ENCODE measurements around the gene BPGM. TPM values are rescaled to one million over a fixed set of nuclear protein-coding genes. Genes with fewer than 3 reads are reported as not detected.

The BPGM gene
- total RNA-seq, 2 experiments from 2014 or later: 16.3 to 17.4 TPM

GRCh38 chr7:134726581-134726980 lies 79.9 kb downstream of the BPGM start:
- DNase-seq: no peak
- H3K27ac Mint-ChIP-seq: no peak overlapping the region
- no peak overlapping the region for H3K4me3 Mint-ChIP-seq
- H3K9me3 Mint-ChIP-seq: peaks cover 5% of the 10 kb centered on the region
- H3K36me3 Mint-ChIP-seq: no peaks in the 10 kb centered on the region
- H3K4me1 Mint-ChIP-seq: peaks cover under 1% of the 10 kb centered on the region
- H3K27me3 Mint-ChIP-seq: no peaks in the 10 kb centered on the region

GRCh38 chr7:134727711-134728110 lies 81.1 kb downstream of the BPGM start:
- no peak overlapping the region for H3K4me3 Mint-ChIP-seq
- peaks cover 5% of the 10 kb centered on the region for H3K9me3 Mint-ChIP-seq
- peaks cover 5% of the 10 kb centered on the region for H3K4me1 Mint-ChIP-seq
- no peaks in the 10 kb centered on the region for H3K27me3 Mint-ChIP-seq
- H3K36me3 Mint-ChIP-seq: no peaks in the 10 kb centered on the region
- H3K27ac Mint-ChIP-seq: no peak overlapping the region
- no peak for DNase-seq

Other genes starting within 250 kb of the BPGM start
- 100 to 1,000 TPM; 116 TPM for gene AKR1B1, start 187.8 kb upstream of the BPGM start, total RNA-seq
- gene AKR1B10, start 119.3 kb upstream of the BPGM start, total RNA-seq: not detected
- not detected for gene AKR1B15, start 97.7 kb upstream of the BPGM start, total RNA-seq
- gene CALD1, start 132.8 kb downstream of the BPGM start, total RNA-seq: 1 to 10 TPM; 1.1 TPM

Data from activated naive CD8-positive, alpha-beta T cell treated with anti-CD3 and anti-CD28 coated beads for 36 hours (primary cell).